IMR-90 (cell line): ENCODE measurements around the gene C10orf120. TPM values are rescaled to one million over a fixed set of nuclear protein-coding genes. Genes with fewer than 3 reads are reported as not detected.

ENCODE experiments used
- ATAC-seq: fragments of 200-7000 bp; cut with Tn5 transposase; 2 replicates; pipeline ENCODE4 v1.9.1; 2020; ENCODE audit warnings: low read depth, mild to moderate bottlenecking, moderate library complexity
- BruUV-seq: library from RNA; stranded (reverse); fragments of 400-500 nt; replicated peaks from 2 replicates; lab custom pipeline; 2021; lab: Mats Ljungman, UMichigan
- CTCF ChIA-PET: fragments of 300-600 bp; formaldehyde crosslinking; extraction: SDS; loops from one replicate; lab custom pipeline; 2021; ENCODE audit warnings: antibody characterized with exemption; lab: Yijun Ruan, JAX
- POLR2A ChIA-PET: fragments of 300-600 bp; sonication (Branson Sonifier 250); formaldehyde crosslinking; loops from one replicate; lab custom pipeline; 2022; ENCODE audit warnings: antibody characterized with exemption; ENCODE audit not compliant: unreplicated experiment; lab: Charles Lee
- DNase-seq: peaks from one replicate; pipeline ENCODE4 v3.0.0; 2013
- H2AFZ ChIP-seq: replicated peaks from 2 replicates; pipeline ENCODE3; 2013; ENCODE audit warnings: low read length, mild to moderate bottlenecking; ENCODE audit not compliant: poor library complexity
- H2AK5ac ChIP-seq: 2 replicates; pipeline ENCODE4 v1.6.1; 2013; ENCODE audit warnings: low read depth, low read length, inconsistent platforms
- H2AK9ac ChIP-seq: replicated peaks from 2 replicates; pipeline ENCODE3; 2013; ENCODE audit warnings: mild to moderate bottlenecking, low read depth, low read length, moderate library complexity; ENCODE audit not compliant: poor library complexity
- H2BK120ac ChIP-seq: 2 replicates; pipeline ENCODE4 v1.6.1; 2013; ENCODE audit warnings: low read depth, low read length, inconsistent platforms
- H2BK15ac ChIP-seq: 3 replicates; pipeline ENCODE4 v1.6.1; 2013; ENCODE audit warnings: low read depth, low read length, inconsistent platforms
- H2BK20ac ChIP-seq: 2 replicates; pipeline ENCODE4 v1.6.1; 2013; ENCODE audit warnings: low read depth, mild to moderate bottlenecking, inconsistent platforms, low read length, moderate library complexity
- H2BK5ac ChIP-seq: 2 replicates; pipeline ENCODE4 v1.6.1; 2013; ENCODE audit warnings: mild to moderate bottlenecking, low read depth, low read length, inconsistent platforms; ENCODE audit not compliant: poor library complexity, severe bottlenecking
- H3K14ac ChIP-seq: replicated peaks from 2 replicates; pipeline ENCODE4 v1.6.1; 2013; ENCODE audit warnings: low read depth, low read length, inconsistent platforms
- H3K18ac ChIP-seq: 2 replicates; pipeline ENCODE4 v1.6.1; 2013; ENCODE audit warnings: low read depth, low read length, control low read depth
- H3K23ac ChIP-seq: 2 replicates; pipeline ENCODE4 v1.6.1; 2013; ENCODE audit warnings: low read depth, low read length, inconsistent platforms
- H3K27ac ChIP-seq: 2 replicates; pipeline ENCODE4 v1.5.1; 2013; ENCODE audit warnings: mild to moderate bottlenecking, control low read depth, low read length; ENCODE audit not compliant: insufficient read depth
- H3K27me3 ChIP-seq: 2 replicates; pipeline ENCODE4 v1.6.1; 2013; ENCODE audit warnings: low read length; ENCODE audit not compliant: control insufficient read depth, insufficient read depth
- H3K36me3 ChIP-seq: 2 replicates; pipeline ENCODE4 v1.6.1; 2013; ENCODE audit warnings: low read length, mixed read lengths; ENCODE audit not compliant: control insufficient read depth, insufficient read depth
- H3K4ac ChIP-seq: 2 replicates; pipeline ENCODE4 v1.6.1; 2013; ENCODE audit warnings: low read depth, low read length, inconsistent platforms
- H3K4me1 ChIP-seq: 2 replicates; pipeline ENCODE4 v1.6.1; 2013; ENCODE audit warnings: low read length, mixed read lengths; ENCODE audit not compliant: control insufficient read depth, insufficient read depth
- H3K4me2 ChIP-seq: 2 replicates; pipeline ENCODE4 v1.6.1; 2013; ENCODE audit warnings: low read depth, mild to moderate bottlenecking, control low read depth, low read length, moderate library complexity
- H3K4me3 ChIP-seq: 2 replicates; pipeline ENCODE4 v1.5.1; 2013; ENCODE audit warnings: low read depth, mild to moderate bottlenecking, control low read depth, low read length, moderate library complexity; ENCODE audit not compliant: insufficient read depth
- H3K56ac ChIP-seq: 2 replicates; pipeline ENCODE4 v1.6.1; 2013; ENCODE audit warnings: low read length, inconsistent platforms; ENCODE audit not compliant: insufficient read depth; ENCODE audit errors: extremely low read depth
- H3K79me1 ChIP-seq, 2 experiments: 2 replicates each; pipeline ENCODE4 v1.6.1; 2013; ENCODE audit warnings: low read length in 2 of 2, inconsistent platforms in 1 of 2, low read depth in 1 of 2
- H3K9ac ChIP-seq: 2 replicates; pipeline ENCODE4 v1.6.1; 2013; ENCODE audit warnings: low read depth, low read length, control low read depth
- H3K9me1 ChIP-seq: 2 replicates; pipeline ENCODE4 v1.6.1; 2013; ENCODE audit warnings: low read length, inconsistent platforms; ENCODE audit not compliant: insufficient read depth
- H3K9me3 ChIP-seq: 2 replicates; pipeline ENCODE4 v1.6.1; 2013; ENCODE audit warnings: low read length; ENCODE audit not compliant: control insufficient read depth, insufficient read depth
- H4K20me1 ChIP-seq: 2 replicates; pipeline ENCODE4 v1.6.1; 2013; ENCODE audit warnings: low read length, inconsistent platforms; ENCODE audit not compliant: insufficient read depth
- H4K5ac ChIP-seq: 2 replicates; pipeline ENCODE4 v1.6.1; 2013; ENCODE audit warnings: mild to moderate bottlenecking, low read depth, low read length, control low read depth
- H4K8ac ChIP-seq, 2 experiments: 2 replicates each; pipeline ENCODE4 v1.6.1; 2013; ENCODE audit warnings: low read depth in 2 of 2, low read length in 2 of 2, control low read depth in 1 of 2, inconsistent platforms in 1 of 2
- H4K91ac ChIP-seq: 2 replicates; pipeline ENCODE4 v1.6.1; 2013; ENCODE audit warnings: low read depth, low read length, inconsistent platforms; ENCODE audit not compliant: insufficient read depth
- CEBPB ChIP-seq: IDR thresholded peaks from 2 replicates; pipeline ENCODE4 v1.6.1; 2012; ENCODE audit warnings: low read depth, low read length, improper control_type of control experiment
- CHD1 ChIP-seq: IDR thresholded peaks from 2 replicates; pipeline ENCODE4 v1.6.1; 2012; ENCODE audit warnings: low read depth, low read length, improper control_type of control experiment
- FOS ChIP-seq: fragments of 150-350 bp; IDR thresholded peaks from 2 replicates; pipeline ENCODE4 v1.6.1; 2016; ENCODE audit warnings: low read depth, low read length
- MAFK ChIP-seq: IDR thresholded peaks from 2 replicates; pipeline ENCODE4 v1.6.1; 2012; ENCODE audit warnings: low read depth, low read length, improper control_type of control experiment
- MAZ ChIP-seq: IDR thresholded peaks from 2 replicates; pipeline ENCODE4 v1.6.1; 2012; ENCODE audit warnings: low read depth, mild to moderate bottlenecking, low read length, improper control_type of control experiment, moderate library complexity, borderline replicate concordance
- MXI1 ChIP-seq: IDR thresholded peaks from 2 replicates; pipeline ENCODE4 v1.6.1; 2012; ENCODE audit warnings: low read depth, mild to moderate bottlenecking, low read length, moderate library complexity, borderline replicate concordance
- NFE2L2 ChIP-seq: fragments of 150-350 bp; IDR thresholded peaks from 2 replicates; pipeline ENCODE4 v1.6.1; 2016; ENCODE audit warnings: low read depth, mild to moderate bottlenecking, low read length
- POLR2A ChIP-seq: IDR thresholded peaks from 2 replicates; pipeline ENCODE4 v1.6.1; 2012; ENCODE audit warnings: mild to moderate bottlenecking, low read depth, low read length
- RAD21 ChIP-seq: IDR thresholded peaks from 2 replicates; pipeline ENCODE4 v1.6.1; 2012; ENCODE audit warnings: low read length, improper control_type of control experiment
- RCOR1 ChIP-seq: IDR thresholded peaks from 2 replicates; pipeline ENCODE4 v1.6.1; 2012; ENCODE audit warnings: mild to moderate bottlenecking, low read length, improper control_type of control experiment; ENCODE audit not compliant: insufficient replicate concordance
- RFX5 ChIP-seq: IDR thresholded peaks from 2 replicates; pipeline ENCODE4 v1.8.0; 2012; ENCODE audit warnings: low read depth, mild to moderate bottlenecking, low read length, moderate library complexity
- SMC3 ChIP-seq: fragments of 150-350 bp; IDR thresholded peaks from 2 replicates; pipeline ENCODE4 v1.6.1; 2016; ENCODE audit warnings: low read depth, mild to moderate bottlenecking, antibody characterized with exemption, low read length, moderate library complexity
- WGBS, 2 experiments: methylation state at CpG; one replicate each; pipeline versions ENCODE4 v1.1.5 to v1.1.7; 2013; ENCODE audit warnings: missing lambda C conversion rate in 2 of 2; ENCODE audit not compliant: insufficient read length in 1 of 2; ENCODE audit errors: extremely low coverage in 2 of 2; 5-methylcytosine and 5-hydroxymethylcytosine counted together
- dilution Hi-C: fragments of 300-500 bp; cut with HindIII; formaldehyde crosslinking; loops from one replicate; pipeline ENCODE4 v1.14.3; 2018; ENCODE audit warnings: low sequenced_read_pairs; ENCODE audit not compliant: unreplicated experiment
- in situ Hi-C: fragments of 300-500 bp; cut with MboI; formaldehyde crosslinking; loops from 3 replicates; pipeline ENCODE4 v1.14.3; 2019; ENCODE audit warnings: low sequenced_read_pairs, inconsistent platforms, mixed read lengths
- intact Hi-C: fragments of 100-400 bp; cut with micrococcal nuclease; formaldehyde crosslinking; loops from 2 replicates; pipeline ENCODE4 v1.10.0; 2022
- polyA plus RNA-seq, 3 experiments: library from polyadenylated mRNA; depleted of rRNA; stranded (reverse); fragments of >200 nt; gene quantifications; 2 replicates each; pipeline ENCODE4 v1.2.3, GENCODE V29; 2012; ENCODE audit warnings: low replicate concordance in 1 of 3
- total RNA-seq: library from RNA; depleted of rRNA; stranded (reverse); fragments of >200 nt; gene quantifications from 2 replicates; pipeline ENCODE4 v1.2.3, GENCODE V29; 2012
- TF ChIP-seq, protein P1 (sequence below): fragments of 150-350 bp; IDR thresholded peaks from 2 replicates; pipeline ENCODE4 v1.6.1; 2016; ENCODE audit warnings: low read depth, mild to moderate bottlenecking, low read length, moderate library complexity, borderline replicate concordance
- TF ChIP-seq, protein P2 (sequence below): conservative IDR thresholded peaks from 2 replicates; pipeline ENCODE4 v1.5.1; 2012; ENCODE audit warnings: mild to moderate bottlenecking, low read depth, low read length, improper control_type of control experiment
- TF ChIP-seq, protein P3 (sequence below): fragments of 150-350 bp; IDR thresholded peaks from 2 replicates; pipeline ENCODE4 v1.6.1; 2017; ENCODE audit warnings: mild to moderate bottlenecking, antibody characterized with exemption, low read length, low read depth

C10orf120 gene
- total and polyA plus RNA-seq, 2 of the 4 experiments (the other 2 are of a cell fraction): not detected

DNA sequence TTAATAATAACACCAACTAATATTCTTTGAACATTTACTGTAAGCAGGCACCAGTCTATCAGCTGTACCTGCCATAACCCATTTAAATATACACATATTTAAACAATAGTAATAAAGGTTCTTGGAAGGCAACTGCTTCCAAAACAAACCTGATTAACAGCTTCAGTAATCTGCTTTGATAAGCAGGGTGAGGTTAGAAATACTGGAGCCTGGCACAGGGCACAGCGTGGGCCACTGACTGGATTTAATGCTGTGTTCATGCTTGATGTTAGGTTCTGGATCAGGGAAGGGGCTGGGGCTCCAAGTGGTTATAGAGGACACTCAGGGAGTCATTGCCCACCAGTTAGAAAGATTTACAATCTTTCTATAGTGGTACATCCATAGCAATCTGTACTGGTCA lies 10.9 kb upstream of the C10orf120 start:
- no peak overlapping the region for H4K91ac ChIP-seq
- H4K8ac ChIP-seq: no peak overlapping the region
- no peak overlapping the region for H2BK15ac ChIP-seq
- dilution Hi-C loops (no loop called here), in situ Hi-C loops (no loop called here), intact Hi-C loops (no loop called here)
- no peak overlapping the region for H2AK5ac ChIP-seq
- H3K27me3 ChIP-seq: no peaks in the 10 kb centered on the region; the same call in 1 of the 2 replicates
- DNase-seq (no peak), ATAC-seq (no peak)
- H4K20me1 ChIP-seq: no peaks in the 10 kb centered on the region
- no peak overlapping the region for H3K27ac ChIP-seq
- no peaks in the 10 kb centered on the region for H3K36me3 ChIP-seq
- H2AK9ac ChIP-seq: no peak overlapping the region
- no peaks in the 10 kb centered on the region for H3K9me3 ChIP-seq
- WGBS, 2 experiments: no CpG with 5 or more reads among the region's 1 CpG
- TF ChIP-seq SMC3 (no peak), MXI1 (no peak), CEBPB (no peak), RAD21 (no peak), MAFK (no peak), NFE2L2 (no peak), MAZ (no peak), RFX5 (no peak), FOS (no peak), RCOR1 (no peak), POLR2A (no peak), CHD1 (no peak)
- TF ChIP-seq, protein P1, sequence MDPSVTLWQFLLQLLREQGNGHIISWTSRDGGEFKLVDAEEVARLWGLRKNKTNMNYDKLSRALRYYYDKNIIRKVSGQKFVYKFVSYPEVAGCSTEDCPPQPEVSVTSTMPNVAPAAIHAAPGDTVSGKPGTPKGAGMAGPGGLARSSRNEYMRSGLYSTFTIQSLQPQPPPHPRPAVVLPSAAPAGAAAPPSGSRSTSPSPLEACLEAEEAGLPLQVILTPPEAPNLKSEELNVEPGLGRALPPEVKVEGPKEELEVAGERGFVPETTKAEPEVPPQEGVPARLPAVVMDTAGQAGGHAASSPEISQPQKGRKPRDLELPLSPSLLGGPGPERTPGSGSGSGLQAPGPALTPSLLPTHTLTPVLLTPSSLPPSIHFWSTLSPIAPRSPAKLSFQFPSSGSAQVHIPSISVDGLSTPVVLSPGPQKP: no peak
- TF ChIP-seq, protein P2, sequence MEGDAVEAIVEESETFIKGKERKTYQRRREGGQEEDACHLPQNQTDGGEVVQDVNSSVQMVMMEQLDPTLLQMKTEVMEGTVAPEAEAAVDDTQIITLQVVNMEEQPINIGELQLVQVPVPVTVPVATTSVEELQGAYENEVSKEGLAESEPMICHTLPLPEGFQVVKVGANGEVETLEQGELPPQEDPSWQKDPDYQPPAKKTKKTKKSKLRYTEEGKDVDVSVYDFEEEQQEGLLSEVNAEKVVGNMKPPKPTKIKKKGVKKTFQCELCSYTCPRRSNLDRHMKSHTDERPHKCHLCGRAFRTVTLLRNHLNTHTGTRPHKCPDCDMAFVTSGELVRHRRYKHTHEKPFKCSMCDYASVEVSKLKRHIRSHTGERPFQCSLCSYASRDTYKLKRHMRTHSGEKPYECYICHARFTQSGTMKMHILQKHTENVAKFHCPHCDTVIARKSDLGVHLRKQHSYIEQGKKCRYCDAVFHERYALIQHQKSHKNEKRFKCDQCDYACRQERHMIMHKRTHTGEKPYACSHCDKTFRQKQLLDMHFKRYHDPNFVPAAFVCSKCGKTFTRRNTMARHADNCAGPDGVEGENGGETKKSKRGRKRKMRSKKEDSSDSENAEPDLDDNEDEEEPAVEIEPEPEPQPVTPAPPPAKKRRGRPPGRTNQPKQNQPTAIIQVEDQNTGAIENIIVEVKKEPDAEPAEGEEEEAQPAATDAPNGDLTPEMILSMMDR: no peak
- TF ChIP-seq, protein P3, sequence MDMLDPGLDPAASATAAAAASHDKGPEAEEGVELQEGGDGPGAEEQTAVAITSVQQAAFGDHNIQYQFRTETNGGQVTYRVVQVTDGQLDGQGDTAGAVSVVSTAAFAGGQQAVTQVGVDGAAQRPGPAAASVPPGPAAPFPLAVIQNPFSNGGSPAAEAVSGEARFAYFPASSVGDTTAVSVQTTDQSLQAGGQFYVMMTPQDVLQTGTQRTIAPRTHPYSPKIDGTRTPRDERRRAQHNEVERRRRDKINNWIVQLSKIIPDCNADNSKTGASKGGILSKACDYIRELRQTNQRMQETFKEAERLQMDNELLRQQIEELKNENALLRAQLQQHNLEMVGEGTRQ: no peak
- no peak overlapping the region for H3K9ac ChIP-seq
- no peak overlapping the region for H3K14ac ChIP-seq
- no peaks in the 10 kb centered on the region for H3K9me1 ChIP-seq
- H3K79me1 ChIP-seq: no peaks in the 10 kb centered on the region
- H3K4me3 ChIP-seq: no peak overlapping the region
- no peak overlapping the region for H2BK5ac ChIP-seq
- POLR2A ChIA-PET: no interaction called here
- H3K4me1 ChIP-seq: no peaks in the 10 kb centered on the region
- CTCF ChIA-PET: no interaction called here
- no peak overlapping the region for H3K56ac ChIP-seq
- no peak overlapping the region for H3K4ac ChIP-seq
- H3K23ac ChIP-seq: no peak overlapping the region
- H3K4me2 ChIP-seq: no peak overlapping the region
- no TSS peak for BruUV-seq
- H3K18ac ChIP-seq: no peak overlapping the region
- no peak overlapping the region for H2AFZ ChIP-seq
- no peak overlapping the region for H2BK20ac ChIP-seq
- H2BK120ac ChIP-seq: no peak overlapping the region
- H4K5ac ChIP-seq: no peak overlapping the region
